ENCODE measurements around the gene REPS2.

REPS2 gene

GRCh38 chrX:17098516-17099247 lies 152.2 kb downstream of the REPS2 start:
- no peak for DNase-seq

- no peak for DNase-seq
These were observed 158.0 kb downstream of the REPS2 start for GRCh38 chrX:17104433-17104832.

- no peak for DNase-seq
These were observed 174.4 kb downstream of the REPS2 start for GRCh38 chrX:17120816-17121215.

- DNase-seq, result no peak
These were observed 207.5 kb downstream of the REPS2 start for GRCh38 chrX:17154001-17154400.

GRCh38 chrX:17160975-17161374 lies 214.5 kb downstream of the REPS2 start:
- DNase-seq, result no peak

- no peak for DNase-seq
These were observed 215.5 kb downstream of the REPS2 start for GRCh38 chrX:17161991-17162390.

GRCh38 chrX:17164079-17164478 lies 217.6 kb downstream of the REPS2 start:
- DNase-seq, result no peak

- DNase-seq, result no peak
These were observed 218.5 kb downstream of the REPS2 start for GRCh38 chrX:17164941-17165340.

GRCh38 chrX:17167915-17168314 lies 221.5 kb downstream of the REPS2 start:
- no peak for DNase-seq

GRCh38 chrX:17170973-17171372 lies 224.5 kb downstream of the REPS2 start:
- DNase-seq, result no peak

- DNase-seq, result no peak
These were observed 228.2 kb downstream of the REPS2 start for GRCh38 chrX:17174671-17175070.

GRCh38 chrX:17182317-17182716 lies 235.9 kb downstream of the REPS2 start:
- DNase-seq, result no peak

- DNase-seq, result no peak
These were observed 237.1 kb downstream of the REPS2 start for GRCh38 chrX:17183566-17183965.

- no peak for DNase-seq
These were observed 239.0 kb downstream of the REPS2 start for GRCh38 chrX:17185431-17185830.

- no peak for DNase-seq
These were observed 240.8 kb downstream of the REPS2 start for GRCh38 chrX:17187136-17187756.

- no peak for DNase-seq
These were observed 245.6 kb downstream of the REPS2 start for GRCh38 chrX:17192106-17192505.

Measured in activated CD4-positive, alpha-beta T cell treated with anti-CD3 and anti-CD28 coated beads, Interleukin-2, amount 50 U/mL, for 4 hours (primary cell).